HG02870 (cell line): Measurements from ENCODE around the gene CCDC107.

Experiments
- ATAC-seq: cut with Tn5 transposase; IDR thresholded peaks from one replicate; pipeline ENCODE4 v1.9.1; 2021; ENCODE audit warnings: mild to moderate bottlenecking, moderate library complexity; ENCODE audit not compliant: unreplicated experiment

CCDC107 gene

GRCh38 chr9:35659340-35659739 is 1.2 kb downstream of the CCDC107 start:
- ATAC-seq = no peak

GRCh38 chr9:35660966-35661415 is 2.9 kb downstream of the CCDC107 start:
- ATAC-seq = no peak

GRCh38 chr9:35661756-35662350 is 3.8 kb downstream of the CCDC107 start:
- ATAC-seq = no peak

- no peak for ATAC-seq
Measured at GRCh38 chr9:35662437-35662836, 4.3 kb downstream of the CCDC107 start.

- peak; percentile 73 for ATAC-seq
Measured at GRCh38 chr9:35664531-35665470, 6.7 kb downstream of the CCDC107 start, which contains the start of gene ARHGEF39. Gene ARHGEF39, minus strand, starts transcription at chr9:35665195. Its CDS starts 26 bp downstream, at chr9:35665169.

GRCh38 chr9:35665471-35665818 is 7.4 kb downstream of the CCDC107 start:
- no peak for ATAC-seq

- no peak for ATAC-seq
Measured at GRCh38 chr9:35666045-35666444, 8.0 kb downstream of the CCDC107 start.

- no peak for ATAC-seq
Measured at GRCh38 chr9:35666549-35666948, 8.5 kb downstream of the CCDC107 start.

GRCh38 chr9:35667939-35668338 is 9.8 kb downstream of the CCDC107 start:
- no peak for ATAC-seq

- no peak for ATAC-seq
Measured at GRCh38 chr9:35669331-35670145, 11.4 kb downstream of the CCDC107 start.

- ATAC-seq = no peak
Measured at GRCh38 chr9:35673132-35674024, 15.3 kb downstream of the CCDC107 start, which contains the start of gene CA9. Gene CA9, plus strand, starts transcription at chr9:35673928. Its CDS starts 32 bp downstream, at chr9:35673960.

- ATAC-seq = no peak
Measured at GRCh38 chr9:35674025-35674361, 15.9 kb downstream of the CCDC107 start.

GRCh38 chr9:35675204-35675603 is 17.1 kb downstream of the CCDC107 start:
- no peak for ATAC-seq

- ATAC-seq = no peak
Measured at GRCh38 chr9:35675732-35676392, 17.8 kb downstream of the CCDC107 start.

- no peak for ATAC-seq
Measured at GRCh38 chr9:35679091-35679490, 21.0 kb downstream of the CCDC107 start.

- no peak for ATAC-seq
Measured at GRCh38 chr9:35679766-35680330, 21.8 kb downstream of the CCDC107 start.

GRCh38 chr9:35680331-35681105 is 22.4 kb downstream of the CCDC107 start:
- ATAC-seq = no peak

GRCh38 chr9:35681341-35682002 is 23.4 kb downstream of the CCDC107 start:
- no peak for ATAC-seq
